Activated effector memory CD4-positive, alpha-beta T cell treated with Interleukin-2 at 50 U/mL for 16 hours (primary cell): Measurements from ENCODE around the gene TRAF2.

ENCODE experiments used
- DNase-seq: peaks from one replicate; pipeline ENCODE4 v3.0.0-alpha.2; 2020

Gene TRAF2

DNA sequence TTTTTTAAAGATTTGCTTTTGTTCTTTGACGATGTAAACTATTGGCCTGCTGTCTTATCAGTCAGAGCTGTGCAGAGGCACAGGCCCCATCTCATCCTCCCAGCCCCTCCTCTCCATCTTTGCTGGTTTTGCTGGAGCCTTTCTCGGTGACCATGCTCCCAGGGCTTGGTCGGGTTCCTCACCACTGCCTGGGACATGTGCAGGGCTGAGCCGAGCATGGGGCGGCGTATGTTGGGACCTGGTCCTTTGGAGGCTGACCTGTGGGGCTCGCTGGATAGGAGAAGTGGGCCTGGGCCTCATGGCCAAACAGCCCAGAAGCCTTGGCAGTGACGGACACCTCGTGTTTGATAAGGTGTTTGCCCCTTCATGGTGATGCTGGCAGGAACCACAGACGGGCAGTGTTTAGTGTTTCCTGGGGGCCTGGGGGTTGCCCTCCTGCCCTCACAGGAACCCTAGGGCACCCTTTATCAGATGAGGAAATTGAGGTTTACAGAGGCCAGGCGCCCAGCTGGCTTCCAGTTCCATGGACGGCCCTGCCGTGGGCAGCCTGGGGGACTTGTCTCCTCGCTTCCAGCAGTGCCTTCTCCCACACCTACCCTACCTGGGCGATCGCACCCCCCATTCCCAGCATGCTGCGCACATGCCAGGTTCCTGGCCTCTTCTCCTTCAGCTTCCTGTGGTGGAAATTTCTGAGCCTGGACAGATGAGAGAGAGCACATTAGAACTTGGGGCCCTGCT is 27.6 kb downstream of the TRAF2 start:
- DNase-seq = no peak

DNA sequence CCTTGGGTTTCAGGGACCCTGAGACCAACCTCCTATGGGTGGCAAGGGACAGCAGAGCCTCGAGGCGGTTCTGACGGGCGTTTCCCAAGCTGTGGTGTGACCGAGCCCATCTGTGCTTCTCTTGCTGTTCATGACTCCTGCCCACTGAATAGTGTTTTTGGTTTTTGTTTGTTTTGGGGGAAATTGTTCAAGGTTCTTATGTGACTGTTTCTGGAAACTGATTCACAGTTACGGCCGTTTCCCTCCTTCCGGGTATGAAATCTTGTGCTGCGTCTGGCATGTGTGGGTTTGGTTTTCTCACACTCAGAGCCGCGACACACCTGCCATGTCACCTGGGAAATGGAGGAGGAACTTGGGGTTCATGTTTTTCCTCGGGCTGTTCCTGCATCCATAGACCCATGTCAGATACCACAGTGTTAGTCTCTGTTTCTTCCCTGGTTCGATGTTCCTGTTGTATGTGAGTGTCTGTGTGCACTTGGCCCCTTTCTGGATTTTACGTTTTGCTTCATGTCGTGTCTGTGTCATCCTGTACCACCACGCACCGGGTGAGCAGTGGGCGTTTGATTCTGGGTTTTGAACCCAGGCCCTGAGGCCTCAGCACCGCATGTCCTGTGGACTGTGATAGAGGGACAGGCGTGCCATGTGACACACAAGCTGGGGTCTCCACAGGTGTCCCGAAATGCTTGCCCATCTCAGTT is 29.5 kb downstream of the TRAF2 start:
- DNase-seq = no peak

DNA sequence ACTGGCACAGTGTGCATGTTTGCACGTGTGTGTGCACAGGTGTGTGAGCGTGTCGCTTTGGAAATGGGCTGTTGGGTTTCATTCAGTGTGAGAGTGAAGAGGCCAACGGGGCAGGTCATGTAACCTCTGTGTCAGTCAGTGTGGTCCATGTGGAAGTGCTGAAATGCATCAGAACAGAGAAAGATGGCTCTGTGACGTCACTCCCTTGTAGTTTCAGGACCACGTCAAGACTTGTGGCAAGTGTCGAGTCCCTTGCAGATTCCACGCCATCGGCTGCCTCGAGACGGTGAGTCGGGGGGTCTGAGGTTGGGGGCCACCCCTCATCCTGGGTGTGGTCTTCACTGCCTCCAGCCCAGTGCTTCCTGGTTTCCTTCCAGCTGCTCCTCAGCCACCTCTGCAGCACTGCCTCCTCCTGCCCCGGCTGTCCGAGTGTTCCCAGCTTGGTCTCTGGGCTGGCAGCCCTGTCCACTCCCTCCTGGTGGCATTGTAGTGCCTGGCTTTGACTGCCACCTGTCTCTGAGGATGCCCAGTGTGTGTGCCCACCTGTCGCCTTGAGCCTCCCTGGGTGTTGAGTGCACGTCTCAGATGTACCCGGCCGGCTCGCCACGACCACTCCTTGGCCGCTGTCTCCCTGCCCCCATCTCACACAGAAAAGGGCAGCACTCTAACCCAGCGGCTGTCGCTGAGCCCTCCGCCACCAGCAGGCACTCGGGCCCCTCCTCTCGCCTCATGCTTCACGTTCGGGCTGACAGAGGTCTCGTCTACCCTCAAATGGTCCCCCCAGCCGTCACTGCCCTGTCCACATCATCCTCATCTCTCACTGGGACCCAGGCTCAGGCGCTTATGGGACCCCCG is 30.2 kb downstream of the TRAF2 start:
- DNase-seq = no peak

DNA sequence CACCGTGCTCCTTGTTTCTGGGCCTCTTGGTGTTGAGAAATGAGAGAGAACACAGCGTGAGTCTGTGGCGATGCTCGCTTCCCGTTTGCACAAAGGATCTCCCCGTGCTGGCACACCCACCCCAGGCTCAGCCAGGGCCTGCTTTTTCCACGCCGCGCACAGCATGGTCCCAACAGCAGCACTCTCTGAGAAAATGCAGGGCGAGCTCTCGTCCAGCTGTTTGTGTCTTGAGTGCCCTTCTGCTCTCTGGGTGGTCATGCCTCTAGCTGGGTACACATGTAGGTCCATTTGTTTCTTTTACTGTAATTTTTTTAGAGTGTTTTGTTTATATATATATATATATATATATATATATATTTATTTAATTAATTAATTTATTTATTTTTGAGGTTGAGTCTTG is 31.6 kb downstream of the TRAF2 start:
- no peak for DNase-seq

DNA sequence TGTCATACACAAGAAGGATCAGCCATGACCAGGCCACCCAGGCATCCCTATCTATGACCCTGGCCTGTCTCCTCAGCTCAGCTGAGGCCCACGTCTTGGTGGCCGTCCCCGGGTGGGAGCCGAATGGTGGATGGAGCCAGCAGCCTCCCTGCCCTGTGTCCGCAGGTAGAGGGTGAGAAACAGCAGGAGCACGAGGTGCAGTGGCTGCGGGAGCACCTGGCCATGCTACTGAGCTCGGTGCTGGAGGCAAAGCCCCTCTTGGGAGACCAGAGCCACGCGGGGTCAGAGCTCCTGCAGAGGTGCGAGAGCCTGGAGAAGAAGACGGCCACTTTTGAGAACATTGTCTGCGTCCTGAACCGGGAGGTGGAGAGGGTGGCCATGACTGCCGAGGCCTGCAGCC is 33.8 kb downstream of the TRAF2 start:
- DNase-seq = no peak

DNA sequence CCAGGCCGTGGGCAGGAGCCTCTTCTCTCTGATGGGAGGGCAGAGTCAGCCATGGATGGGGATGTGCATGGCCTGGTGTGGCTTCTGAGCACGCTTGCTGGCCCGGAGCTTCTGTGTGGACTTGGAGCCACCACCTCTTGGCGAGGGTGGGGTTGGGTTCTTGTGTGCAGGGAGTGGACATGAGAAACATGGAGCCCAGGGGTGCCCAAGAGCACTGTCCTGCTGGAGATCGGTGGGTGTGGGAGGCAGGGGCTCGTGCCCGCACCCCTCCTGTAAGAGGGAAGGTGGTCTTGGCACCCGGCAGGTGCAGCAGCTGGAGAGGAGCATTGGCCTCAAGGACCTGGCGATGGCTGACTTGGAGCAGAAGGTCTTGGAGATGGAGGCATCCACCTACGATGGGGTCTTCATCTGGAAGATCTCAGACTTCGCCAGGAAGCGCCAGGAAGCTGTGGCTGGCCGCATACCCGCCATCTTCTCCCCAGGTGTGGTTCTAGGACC is 34.5 kb downstream of the TRAF2 start:
- no peak for DNase-seq

DNA sequence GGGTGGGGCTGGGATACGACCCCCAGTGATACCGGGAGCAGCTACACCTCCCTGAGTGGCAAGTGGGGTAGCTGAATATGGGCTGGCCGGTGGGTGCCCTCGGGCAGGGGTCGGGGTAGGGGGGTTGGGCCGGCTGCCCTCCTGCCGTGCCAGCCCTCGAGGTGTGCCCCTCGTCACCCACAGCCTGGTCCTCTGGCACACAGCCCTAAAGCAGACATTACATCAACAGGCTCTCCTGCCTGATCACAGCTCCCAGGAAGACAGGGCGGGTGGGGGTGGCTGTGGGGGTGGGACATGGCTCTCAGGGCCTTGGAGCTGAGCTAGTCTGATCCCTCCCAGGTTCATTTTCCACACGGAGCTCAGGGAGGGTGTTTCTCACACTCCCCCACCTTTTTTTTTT is 35.0 kb downstream of the TRAF2 start:
- DNase-seq = no peak

DNA sequence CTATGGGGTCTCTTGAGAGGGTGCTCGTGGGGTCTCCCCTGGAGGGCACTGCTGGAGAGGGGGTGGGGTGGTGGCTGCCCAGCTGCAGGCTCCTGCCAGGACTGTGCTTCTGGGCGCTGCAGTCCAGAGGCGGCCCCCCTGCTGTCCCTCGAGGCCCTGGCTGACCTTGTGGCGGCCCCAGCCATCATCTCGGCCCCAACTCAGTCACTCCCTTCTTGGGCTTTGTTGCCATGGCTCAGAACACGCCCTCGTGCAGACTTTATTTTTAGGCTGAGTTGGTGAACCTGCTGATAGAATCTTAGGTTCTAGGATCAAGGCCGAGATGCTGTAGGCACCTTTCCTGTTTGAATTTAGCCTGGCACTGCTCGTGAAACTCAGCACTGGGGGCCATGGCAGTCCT is 35.4 kb downstream of the TRAF2 start:
- no peak for DNase-seq

DNA sequence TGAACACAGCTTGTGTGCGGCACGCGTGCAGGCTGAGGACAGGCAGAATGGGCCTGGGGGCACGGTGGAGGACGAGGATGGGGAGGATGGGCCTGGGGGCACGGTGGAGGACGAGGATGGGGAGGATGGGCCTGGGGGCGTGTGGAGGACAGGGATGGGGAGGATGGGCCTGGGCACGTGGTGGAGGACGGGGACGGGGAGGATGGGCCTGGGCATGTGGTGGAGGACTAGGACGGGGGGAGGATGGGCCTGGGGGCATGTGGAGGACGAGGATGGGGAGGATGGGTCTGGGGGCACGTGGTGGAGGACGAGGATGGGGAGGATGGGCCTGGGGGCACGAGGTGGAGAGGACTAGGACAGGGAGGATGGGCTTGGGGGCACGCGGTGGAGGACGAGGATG is 36.2 kb downstream of the TRAF2 start:
- DNase-seq = no peak

DNA sequence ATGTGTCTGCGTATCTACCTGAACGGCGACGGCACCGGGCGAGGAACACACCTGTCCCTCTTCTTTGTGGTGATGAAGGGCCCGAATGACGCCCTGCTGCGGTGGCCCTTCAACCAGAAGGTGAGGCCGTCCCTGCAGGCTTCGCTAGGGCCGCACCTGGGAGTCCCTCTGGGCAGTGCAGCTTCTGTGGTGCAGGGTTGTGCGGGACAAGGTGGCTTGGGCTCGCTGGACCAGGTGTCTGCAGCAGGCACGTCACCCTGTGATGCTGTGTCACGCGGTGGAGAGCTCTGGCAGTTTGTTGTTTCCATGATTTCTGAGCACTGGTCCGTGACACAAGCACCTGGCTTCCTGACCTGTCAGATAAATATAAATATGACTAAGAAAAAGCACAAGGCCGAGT is 37.6 kb downstream of the TRAF2 start:
- no peak for DNase-seq

DNA sequence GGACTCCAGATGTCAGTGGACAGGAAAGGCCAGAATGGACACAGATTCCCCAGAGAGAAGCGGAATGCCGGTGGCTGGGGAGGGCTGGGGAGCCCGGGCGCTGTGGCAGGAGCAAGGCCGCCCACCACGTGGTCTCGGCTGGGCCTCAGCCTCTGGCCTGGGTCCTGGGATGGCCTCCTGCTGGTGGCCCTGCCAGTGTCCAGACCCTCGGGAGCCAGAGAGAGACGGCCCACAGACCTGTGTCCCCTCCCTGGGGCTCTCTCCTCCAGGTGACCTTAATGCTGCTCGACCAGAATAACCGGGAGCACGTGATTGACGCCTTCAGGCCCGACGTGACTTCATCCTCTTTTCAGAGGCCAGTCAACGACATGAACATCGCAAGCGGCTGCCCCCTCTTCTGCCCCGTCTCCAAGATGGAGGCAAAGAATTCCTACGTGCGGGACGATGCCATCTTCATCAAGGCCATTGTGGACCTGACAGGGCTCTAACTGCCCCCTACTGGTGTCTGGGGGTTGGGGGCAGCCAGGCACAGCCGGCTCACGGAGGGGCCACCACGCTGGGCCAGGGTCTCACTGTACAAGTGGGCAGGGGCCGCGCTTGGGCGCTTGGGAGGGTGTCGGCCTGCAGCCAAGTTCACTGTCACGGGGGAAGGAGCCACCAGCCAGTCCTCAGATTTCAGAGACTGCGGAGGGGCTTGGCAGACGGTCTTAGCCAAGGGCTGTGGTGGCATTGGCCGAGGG is 39.3 kb downstream of the TRAF2 start:
- no peak for DNase-seq

DNA sequence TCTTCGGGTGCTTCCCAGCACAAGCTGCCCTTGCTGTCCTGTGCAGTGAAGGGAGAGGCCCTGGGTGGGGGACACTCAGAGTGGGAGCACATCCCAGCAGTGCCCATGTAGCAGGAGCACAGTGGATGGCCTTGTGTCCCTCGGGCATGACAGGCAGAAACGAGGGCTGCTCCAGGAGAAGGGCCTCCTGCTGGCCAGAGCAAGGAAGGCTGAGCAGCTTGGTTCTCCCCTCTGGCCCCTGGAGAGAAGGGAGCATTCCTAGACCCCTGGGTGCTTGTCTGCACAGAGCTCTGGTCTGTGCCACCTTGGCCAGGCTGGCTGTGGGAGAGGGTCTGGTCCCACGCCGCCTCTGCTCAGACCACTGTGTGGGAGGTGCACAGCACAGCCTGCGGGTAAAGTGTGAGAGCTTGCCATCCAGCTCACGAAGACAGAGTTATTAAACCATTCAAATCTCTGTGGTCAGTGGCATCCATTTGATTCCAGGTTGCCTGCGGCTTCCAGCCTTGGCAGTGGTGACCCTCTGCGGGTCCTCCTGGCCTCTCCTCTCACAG is 39.9 kb downstream of the TRAF2 start:
- no peak for DNase-seq

DNA sequence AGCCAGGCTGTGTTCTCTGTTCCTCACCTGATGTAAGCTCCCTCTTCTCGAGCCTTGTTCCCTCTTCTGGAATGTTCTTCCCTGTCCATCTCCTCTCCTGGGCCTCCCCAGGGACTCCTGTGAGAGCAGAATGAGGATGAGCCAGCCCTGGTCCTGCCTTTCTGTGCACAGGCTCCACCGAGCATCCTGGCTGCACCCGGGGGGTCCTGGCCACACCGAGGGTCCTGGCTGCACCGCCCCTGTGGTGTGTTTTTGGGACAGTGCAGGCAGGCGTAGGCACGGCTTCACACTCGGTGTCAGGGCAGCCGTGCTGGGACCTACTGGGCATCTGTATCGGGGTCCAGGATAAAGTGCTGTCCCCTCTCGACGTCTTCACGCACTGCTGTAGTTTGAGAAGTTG is 40.4 kb downstream of the TRAF2 start:
- DNase-seq = no peak

DNA sequence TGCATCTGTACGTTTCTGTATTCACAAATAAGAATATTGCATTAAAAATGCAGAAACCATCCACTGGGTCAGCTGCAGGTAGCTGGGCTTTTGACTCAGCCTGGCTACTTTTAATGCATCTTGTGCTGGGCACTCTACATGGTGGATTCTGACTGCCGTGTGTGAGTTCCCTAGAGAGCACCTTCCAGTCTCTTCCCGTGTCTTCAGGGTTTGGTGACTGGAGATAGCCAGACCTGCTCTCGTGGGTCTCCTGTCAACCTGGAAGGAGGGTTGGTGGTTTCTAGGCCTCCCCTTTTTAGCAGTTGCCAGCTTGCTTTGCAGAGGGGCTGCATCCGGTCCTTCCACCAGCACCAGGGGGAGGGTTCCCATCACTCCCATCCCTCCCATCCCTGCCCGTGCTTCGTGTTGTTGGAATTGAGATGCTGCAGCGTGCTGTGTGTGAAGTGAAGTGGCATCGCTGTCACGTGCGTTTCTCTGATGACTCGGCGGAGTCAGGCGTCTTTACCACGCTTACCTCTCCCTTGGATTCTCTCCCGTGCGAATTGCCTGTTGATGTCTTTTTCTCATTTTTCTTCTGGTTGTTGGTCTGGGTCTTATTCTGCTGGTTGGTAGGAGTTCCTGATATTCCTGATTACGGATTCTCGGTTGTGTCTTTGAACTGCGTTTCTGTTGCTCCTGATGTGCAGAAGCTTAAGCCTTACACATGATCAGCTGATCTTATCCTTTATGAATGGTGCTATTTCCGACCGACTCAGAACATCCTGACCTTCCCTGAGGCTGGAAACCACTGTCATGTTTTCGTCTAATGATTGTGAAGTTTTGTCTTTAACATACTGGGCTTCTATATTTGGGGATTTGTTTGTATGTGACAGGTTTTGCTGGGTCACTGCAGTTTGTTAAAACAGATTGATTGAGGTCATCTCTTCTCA is 41.3 kb downstream of the TRAF2 start:
- DNase-seq = no peak

DNA sequence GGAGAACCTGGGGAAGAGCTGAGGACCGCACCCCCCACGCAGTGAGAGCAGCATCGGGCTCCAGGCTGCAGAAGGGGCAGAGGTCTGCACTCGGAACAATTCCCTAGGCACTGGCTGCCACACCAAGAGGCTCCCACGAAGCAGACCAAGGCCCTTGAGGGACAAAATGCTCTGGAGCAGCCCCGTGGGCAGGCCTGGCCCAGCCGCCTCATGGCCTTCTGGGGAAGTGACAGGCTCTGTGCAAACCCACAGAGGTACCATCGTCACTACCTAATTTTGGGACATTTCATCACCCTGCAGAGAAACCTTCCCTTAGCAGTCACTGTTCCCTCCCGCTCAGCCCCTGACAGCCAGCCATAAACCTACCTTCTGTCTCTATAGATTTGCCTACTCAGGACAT is 42.3 kb downstream of the TRAF2 start:
- DNase-seq = no peak

DNA sequence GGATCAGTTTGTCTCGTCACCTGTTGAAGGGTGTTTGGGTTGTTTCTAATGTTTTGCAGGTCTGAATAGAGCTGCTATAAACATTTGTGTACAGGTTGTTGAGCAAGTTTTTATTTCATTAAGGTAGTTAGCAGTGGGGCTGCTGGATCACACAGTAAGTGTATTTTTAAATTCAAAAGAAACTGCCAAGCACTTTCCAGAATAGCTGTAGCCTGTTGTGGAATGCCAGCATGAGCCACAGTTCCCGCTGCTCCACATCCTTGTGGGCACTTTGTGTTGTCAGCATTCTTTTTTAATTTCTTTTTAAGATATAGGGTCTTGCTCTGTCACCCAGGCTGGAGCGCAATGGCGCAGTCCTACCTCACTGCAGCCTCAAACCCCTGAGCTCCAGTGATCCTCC is 43.7 kb downstream of the TRAF2 start:
- DNase-seq = no peak

DNA sequence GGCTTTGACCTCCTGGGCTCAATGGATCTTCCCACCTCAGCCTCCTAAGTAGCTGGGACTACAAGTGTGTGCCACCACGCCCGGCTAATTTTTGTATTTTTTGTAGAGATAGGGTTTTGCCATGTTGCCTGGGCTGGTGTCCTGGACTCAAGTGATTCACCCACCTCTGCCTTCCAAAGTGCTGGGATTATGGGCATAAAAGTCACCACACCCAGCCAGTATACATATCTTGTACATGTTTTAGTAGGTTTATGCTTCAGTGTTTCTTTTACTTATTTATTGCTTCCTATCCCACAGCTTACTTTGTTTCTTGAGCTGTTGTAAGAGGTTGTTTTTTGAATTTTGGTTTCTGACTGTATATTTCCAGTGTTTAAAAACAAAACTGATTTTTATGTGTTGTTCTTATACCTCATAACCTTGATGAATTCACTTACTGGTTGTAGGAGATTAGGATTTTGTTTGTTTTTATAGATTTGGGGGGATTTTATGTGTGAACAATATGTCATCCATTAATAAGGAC is 45.4 kb downstream of the TRAF2 start:
- no peak for DNase-seq

DNA sequence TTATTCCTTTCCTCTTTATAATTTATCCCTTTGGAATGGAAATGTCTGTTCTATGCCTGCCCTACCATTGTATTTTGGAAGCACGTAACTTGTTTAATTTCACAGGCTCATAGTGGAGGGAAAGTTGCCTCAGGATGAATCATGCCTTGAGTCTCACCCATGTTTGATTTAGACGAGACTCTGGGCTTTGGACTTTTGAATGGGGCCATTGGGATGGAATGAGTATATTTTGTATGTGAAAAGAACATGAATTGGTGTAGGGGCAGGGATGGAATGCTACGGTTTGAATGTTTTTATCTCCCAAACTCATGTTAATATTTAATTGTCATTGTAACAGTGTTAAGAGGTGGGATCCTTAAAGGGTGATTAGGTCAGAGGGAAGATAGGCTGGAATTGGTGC is 48.0 kb downstream of the TRAF2 start:
- no peak for DNase-seq

DNA sequence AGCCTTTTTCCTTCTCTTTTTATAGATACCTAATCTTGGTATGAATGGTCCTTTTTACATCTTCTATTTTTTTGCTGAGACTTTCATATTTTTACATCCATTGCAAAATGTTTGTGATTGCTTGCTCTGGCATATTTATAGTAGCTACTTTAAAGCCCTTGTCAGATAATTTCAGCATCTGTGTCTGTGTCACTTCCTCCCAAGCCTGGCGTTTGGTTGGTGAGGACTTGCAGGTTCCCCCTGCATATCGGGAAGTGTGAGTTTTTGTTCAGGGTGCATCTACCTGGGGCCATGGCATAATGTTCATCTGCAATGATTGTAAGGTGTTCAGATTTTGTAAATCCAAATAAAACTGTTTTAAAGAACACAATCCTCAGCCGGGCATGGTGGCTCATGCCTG is 49.3 kb downstream of the TRAF2 start:
- DNase-seq = no peak

DNA sequence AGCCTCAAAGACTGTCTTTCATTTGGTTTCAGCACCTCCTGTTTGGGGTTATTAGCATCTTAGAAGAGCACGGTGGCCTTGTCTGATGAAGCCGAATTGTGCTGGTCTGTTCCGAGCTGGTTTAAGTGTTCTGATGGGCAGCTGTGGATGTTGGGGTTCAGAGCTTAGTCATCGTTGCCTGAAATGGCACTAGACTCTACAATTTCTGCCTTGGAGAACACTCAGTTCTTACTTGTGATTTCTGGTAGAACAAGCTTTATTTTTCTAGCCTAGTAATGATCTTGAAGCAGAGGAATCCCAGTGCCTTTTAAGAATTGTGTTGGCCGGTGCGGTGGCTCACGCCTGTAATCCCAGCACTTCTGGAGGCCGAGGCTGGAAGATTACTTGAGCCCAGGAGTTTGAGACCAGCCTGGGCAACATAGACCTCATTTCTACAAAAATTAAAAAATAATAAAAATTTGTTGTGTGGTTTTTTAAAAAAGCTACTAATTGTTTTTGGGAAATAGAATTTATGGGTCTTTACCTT is 50.4 kb downstream of the TRAF2 start:
- no peak for DNase-seq
